GM18861 (cell line): ENCODE data around the gene HSPB1.
"Not testable (repeated sequence)": the region's sequence is repeated elsewhere in the genome, so short reads cannot be mapped to it uniquely, and the experiment has no call there.

ENCODE experiments used
- ATAC-seq: cut with Tn5 transposase; IDR thresholded peaks from one replicate; pipeline ENCODE4 v1.9.1; 2021; ENCODE audit not compliant: unreplicated experiment

The HSPB1 gene

DNA sequence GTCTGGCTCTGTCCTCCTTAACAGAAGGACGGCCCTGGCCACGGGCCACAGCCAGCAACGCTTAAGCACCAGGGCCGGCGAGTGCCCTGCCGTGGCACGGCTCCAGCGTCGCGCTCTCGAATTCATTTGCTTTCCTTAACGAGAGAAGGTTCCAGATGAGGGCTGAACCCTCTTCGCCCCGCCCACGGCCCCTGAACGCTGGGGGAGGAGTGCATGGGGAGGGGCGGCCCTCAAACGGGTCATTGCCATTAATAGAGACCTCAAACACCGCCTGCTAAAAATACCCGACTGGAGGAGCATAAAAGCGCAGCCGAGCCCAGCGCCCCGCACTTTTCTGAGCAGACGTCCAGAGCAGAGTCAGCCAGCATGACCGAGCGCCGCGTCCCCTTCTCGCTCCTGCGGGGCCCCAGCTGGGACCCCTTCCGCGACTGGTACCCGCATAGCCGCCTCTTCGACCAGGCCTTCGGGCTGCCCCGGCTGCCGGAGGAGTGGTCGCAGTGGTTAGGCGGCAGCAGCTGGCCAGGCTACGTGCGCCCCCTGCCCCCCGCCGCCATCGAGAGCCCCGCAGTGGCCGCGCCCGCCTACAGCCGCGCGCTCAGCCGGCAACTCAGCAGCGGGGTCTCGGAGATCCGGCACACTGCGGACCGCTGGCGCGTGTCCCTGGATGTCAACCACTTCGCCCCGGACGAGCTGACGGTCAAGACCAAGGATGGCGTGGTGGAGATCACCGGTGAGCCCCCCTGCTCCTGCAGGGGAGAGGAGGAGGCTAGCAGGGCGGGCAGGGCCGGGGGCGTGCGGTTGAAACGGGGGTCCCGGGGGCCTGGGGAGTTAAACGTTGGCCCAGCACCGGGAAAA lies at the start of gene HSPB1:
HSPB1 (plus strand) TSS at position 327 of the 855 bp plus-strand sequence; CDS start at position 367, 40 bp downstream.
- ATAC-seq, result no peak

DNA sequence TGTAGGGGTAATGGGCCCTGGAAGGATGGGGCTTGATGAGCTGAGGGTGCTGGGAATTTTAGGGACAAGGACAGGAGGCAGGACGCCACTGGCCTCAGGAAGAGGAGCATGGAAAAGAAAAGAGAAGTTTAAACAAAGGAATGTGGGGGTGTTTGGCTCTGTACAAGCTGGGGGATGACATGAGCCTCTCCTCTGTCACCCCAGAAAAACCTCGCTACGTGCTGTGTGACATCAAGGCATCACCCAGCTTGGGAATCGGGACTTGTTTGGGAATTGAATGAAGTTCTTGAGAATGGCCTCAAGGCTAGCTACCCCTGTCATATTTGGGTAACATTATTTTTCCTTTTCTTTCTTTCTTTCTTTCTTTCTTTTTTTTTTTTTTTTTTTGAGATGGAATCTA lies 47.7 kb upstream of the HSPB1 start:
- no peak for ATAC-seq

DNA sequence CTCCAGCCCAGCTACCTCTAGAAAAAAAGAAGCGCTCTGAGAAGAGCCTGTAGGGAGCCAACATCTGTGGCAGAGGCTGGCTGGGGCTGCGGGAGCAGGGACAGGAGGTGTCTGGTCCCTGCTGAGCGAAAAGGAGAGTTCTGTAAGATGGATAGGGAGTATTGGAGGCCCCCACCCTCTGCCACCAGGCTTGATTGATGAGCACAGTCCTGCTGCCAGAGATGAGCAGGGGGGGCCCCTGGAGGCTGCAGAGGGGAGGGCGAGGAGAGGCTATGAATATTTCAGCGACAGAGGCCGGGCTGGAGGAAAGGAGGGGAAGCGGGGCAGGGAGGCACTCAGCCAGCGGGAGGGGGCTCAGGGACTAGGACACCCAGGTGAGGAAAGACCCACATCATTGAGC lies 44.5 kb upstream of the HSPB1 start:
- ATAC-seq, result no peak

DNA sequence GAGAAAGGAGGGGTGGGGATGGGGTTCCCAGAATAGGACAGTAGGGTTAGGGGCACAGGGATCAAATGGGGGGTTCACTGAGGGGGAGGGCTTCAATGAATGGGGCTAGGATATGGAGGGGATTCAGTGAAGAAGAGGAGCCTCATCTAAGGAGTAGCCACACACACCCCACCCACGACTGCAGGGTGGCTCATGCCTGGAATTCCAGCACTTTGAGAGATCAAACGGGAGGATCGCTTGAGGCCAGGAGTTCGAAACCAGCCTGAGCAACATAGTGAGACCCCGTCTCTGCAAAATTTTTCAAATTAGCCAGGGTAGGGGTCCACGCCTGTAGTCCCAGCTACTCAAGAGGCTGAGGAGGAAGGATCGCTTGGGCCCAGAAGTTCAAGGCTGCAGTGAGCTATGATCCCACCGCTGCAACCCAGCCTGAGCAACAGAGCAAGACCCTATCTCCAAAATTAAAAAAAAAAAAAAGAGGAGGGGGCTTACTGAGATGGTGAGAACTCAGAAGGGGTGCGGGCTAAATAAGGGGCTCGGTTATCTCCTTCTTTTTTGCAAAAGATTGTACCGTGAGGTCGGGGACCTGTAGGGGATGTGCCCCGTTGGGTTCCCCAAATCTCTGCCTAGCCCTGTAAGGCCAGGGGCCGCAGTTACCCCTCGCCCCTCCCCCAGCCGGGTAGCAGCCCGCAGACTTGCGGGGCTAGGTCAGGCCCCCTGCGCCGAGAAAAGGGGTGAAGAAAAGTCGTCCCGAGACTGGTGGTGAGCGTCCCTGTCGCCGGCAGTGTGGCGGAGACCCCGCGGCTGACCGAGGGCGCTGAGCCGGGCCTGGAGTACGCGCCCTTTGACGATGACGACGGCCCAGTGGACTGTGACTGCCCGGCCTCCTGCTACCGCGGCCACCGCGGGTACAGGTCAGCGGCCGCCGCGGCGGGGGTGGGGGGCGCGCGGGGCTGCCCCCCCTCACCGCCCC lies 43.1 kb upstream of the HSPB1 start:
- ATAC-seq, result no peak

DNA sequence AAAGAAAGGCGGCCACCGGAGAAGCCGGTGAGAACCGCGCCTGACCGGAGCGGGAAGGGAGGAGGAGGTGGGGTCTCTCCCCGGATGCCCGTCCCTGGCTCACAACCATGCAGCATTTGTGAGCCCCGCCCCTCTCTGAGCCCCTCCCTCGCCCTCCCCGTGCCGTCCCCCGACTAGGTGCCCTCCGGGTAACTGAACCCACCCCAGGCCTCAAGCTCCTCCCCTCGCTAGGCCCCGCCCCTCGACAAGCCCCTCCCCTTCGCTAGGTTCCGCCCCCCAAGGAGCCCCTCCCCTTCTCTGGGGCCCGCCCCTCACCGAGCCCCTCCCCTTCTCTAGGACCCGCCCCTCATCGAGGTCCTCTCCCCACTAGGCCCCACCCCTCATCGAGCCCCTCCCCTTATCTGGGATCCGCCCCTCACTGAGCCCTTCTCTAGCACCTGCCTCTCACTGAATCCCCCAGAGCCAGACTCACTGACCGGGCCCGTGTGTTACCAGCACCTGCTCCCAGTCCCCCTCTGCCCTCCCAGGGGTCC lies 42.2 kb upstream of the HSPB1 start:
- ATAC-seq, result no peak

DNA sequence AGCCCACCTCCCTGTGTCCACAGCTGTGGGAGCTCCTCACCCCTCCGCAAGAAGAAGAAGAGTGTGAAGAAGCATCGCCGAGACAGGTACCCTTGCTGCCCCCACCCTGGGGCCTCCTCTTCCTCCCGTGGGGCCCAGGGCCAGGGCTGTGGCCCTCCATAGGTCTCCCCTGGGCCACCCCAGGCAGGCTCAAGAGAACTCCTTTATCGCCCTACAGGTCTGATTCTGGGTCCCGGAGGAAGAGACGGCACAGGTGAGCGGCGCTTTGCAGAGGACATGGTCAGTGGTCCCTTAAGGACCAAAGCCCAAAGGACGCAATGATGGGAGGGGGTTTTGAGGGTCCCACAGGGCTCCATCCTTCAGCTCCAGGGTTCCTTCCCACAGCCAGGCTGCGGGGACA lies 41.1 kb upstream of the HSPB1 start:
- ATAC-seq, result no peak

DNA sequence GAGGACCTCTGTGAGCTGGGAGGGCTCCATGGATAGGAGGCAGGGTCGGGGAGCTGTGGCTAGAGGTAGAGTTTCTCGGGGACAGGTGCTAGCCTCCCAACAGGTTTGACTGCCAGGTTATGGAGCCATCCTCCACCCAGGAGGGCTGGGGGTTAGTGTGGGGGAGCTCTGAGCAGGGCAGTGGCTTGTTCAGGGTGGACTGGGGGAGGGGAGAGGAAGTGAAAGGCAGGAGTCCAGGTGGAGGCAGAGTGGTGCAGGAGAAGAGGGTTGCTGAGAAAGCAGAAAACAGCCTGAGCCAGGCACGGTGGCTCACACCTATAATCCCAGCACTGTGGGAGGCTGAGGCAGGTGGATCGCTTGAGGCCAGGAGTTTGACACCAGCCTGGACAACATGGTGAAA lies 40.5 kb upstream of the HSPB1 start:
- ATAC-seq, result no peak

DNA sequence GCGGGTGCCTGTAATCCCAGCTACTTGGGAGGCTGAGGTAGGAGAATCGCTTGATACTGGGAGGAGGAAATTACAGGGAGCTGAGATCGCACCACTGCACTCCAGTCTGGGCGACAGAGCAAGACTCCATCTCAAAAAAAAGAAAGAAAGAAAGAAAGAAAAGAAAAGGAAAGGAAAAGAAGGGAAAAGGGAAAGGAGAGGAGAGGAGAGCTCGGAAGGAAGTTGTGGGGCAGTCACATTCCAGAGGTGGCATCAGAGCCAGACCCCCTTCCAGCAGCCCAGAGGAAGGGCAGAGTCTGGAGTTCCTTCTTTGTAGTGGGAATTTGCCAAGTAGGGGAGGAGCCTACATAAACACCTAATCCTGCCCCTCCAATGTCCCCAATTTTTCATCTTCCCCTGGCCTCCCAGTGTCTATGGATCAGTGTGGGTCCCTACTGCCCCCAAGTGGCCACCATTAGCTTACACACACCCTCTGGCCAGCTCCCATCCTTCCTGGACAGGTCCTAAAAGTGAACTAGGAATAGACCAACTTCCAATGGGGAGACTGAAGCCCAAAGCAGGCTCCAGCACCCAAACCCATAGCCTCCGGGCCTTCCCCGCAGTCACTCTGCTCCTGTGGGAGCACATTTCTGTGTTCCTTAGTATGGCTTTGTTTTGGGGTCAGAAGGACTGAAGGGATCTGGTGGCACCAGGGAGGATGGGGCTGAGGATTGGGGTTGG lies 39.6 kb upstream of the HSPB1 start:
- ATAC-seq, result no peak

DNA sequence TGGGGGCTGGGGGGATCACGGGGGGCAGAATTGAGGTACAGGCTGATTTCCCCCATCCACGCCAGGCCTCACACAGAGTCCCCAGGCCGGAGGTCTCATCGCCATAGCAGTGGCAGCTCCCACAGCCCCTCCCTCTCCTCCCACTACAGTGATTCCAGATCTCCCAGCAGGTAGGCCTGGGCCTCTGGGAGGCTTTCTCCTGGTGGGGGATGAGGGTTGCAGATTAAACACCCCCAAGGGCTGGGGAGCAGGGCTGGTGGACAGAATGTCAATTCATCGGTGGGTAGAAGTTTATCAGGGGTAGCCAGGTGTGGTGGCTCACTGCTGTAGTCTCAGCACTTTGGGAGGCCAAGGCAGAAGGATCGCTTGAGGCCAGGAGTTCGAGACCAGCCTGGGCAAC lies 37.2 kb upstream of the HSPB1 start:
- no peak for ATAC-seq

DNA sequence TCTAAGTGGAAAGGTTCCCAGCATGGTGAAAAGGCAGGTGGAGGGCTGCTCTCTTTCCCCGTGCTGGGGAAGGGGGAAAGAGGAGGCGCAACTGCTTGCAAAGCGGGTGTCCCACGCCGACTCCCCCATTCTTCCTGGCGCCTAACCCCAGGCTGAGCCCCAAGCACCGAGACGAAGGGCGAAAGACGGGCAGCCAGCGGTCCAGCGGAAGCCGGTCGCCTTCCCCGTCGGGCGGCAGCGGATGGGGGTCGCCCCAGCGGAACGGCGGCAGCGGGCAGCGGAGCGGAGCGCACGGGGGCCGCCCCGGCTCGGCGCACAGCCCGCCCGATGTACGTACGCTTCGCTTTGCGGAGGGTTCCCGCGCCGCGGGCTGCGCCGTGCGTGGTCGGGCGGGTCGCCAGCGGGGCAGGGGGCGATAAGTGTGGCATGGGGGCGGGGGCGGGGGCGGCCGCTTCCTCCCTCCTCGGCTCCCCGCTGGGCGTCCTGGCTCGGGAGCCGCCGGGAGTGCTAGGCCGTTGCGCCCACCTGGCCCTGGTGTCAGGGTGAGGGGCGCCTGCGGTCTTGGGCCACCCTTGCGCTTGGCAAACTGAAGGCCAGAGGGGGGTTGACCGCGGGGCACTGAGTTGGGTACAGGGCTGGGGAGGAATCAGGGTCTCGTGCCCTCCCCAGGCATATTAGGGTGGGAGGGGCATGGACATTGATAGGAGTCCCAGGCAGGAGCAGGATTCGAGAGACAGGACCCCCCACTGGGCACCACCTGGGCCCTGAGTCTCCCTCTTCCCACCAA lies 35.2 kb upstream of the HSPB1 start:
- ATAC-seq, result no peak

DNA sequence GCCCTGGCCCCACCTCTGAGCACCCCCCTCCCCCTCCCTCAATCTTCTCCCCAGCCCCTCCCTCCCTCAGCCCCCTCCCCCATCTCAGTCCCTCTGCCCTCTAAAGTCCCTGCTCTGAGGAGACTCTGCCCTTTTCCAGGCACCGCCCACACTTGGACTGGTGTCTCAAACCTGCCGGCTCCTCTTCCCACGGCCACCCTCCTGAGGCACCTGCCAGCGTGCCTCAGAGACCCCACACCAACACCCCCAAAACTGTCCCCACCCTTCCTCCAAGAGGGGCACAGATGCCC lies 34.6 kb upstream of the HSPB1 start:
- no peak for ATAC-seq

DNA sequence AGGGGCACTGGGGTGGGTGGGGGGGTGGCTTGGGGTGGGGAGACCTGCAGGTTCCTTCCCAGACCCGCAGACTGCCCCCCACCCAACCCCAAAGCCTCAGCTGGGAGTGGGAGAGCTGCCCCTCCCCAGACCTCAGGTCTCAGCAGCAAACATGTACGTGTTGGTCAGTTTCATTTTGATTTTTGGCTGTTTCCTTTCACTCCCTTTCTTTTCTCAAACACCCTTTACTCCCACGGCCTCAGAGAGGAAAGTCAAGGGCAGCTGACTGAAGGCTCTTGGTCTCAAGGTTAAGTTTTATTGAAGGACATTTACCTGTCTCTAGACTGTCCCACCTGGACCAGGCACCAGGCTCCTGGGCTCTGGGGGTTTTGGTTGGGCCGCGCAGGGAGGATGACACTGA lies 34.1 kb upstream of the HSPB1 start:
- no peak for ATAC-seq

DNA sequence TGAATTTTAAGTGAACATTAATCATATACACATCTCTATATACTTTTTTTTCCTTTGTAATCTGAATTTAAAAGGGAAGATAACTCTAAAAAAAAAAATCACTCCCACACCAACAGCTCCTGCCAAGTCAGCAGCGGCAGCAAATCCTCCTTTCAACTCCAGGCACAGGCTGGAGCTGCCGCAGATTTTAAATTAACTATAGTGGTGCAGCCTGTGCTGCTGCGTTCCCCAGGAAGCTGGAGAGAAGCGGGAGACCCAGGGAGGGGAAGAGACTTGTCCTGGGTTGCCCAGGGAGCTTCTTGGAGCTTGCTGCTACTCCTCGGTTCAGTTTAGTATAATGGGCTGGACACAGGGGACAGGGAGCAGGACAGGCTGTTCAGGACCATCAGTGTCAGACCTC lies 32.6 kb upstream of the HSPB1 start:
- no peak for ATAC-seq

DNA sequence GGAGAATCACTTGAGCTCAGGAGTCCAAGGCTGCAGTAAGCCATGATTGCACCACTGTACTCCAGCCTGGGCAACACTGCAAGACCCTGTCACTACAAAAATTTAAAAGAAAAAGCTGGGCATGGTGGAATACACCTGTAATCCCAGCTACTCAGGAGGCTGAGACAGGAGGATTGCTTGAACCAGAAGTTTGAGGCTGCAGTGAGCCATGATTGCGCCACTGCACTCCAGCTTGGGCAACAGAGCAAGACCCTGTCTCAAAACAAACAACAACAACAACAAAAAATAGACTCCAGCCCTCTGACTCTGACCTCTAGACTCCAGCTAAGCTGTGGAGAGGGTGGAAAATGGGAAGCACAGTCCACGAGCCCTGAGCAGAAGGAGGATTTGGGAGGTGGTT lies 31.1 kb upstream of the HSPB1 start:
- not testable (repeated sequence) for ATAC-seq

DNA sequence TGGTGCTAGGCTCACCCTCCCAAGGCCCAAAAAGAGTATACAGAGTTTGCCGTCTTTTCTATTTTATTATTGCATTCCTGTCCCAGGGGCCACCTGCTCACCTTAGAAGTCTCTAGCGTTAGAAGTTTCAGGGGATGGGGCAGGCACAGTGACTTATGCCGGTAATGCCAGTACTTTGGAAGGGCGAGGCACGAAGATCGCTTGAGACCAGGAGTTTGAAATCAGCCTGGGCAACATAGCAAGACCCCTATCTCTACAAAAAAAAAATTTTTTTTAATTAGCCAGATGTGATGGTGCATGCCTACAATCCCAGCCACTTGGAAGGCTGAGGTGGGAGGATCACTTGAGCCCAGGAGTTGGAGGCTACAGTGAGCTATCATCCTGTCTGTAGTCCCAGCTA lies 30.3 kb upstream of the HSPB1 start:
- ATAC-seq, result no peak

DNA sequence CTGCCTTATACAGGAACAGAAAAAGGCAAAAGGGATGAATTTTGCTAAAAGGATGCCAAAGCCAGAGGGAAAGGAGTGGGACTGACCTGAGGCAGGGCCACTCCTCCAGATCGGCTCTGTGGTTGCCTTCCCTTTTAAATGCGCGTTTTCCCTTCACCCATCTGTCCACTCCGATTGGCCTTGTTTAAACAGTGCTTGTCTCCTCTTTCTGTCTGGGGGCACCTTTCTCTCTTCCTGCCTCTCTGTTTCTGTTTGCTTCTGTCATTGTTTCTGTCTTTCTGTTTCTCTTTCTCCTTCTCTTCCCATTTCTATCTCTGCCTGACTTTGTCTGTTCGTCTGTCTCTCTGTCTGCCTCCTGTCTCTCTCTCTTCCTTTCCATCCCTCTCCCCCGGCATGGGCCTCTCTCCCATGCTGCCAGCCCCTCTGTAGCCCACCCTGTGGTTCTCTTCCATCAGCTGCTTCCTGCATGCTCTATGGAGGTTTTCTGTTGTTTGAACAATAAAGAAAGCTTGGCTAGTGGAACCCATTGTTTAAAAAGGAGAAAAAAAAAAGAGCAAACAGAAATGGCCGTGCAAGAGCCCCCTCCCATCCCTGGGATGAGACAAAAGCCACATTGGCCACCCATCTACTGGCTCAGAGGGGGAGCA lies 29.5 kb upstream of the HSPB1 start:
- ATAC-seq, result no peak

DNA sequence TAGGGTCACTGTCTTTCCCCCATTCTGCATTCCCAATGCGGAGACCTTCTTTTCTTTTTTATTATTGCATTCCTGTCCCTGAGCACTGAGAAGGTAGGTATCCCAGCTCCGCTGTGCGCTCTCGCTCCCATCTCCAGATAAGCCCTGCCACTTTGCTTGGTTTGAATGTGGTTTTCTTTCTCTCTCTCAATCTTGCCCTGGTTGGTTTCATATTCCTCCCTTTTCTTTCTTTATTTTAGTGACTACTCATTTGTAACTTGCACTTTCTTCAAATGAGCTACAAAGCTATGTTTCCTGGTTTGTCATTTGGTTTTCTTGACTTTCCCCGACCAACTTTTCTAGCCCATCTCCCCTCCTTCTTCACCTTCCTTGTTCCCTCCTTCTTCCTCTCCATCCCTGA lies 29.0 kb upstream of the HSPB1 start:
- no peak for ATAC-seq

DNA sequence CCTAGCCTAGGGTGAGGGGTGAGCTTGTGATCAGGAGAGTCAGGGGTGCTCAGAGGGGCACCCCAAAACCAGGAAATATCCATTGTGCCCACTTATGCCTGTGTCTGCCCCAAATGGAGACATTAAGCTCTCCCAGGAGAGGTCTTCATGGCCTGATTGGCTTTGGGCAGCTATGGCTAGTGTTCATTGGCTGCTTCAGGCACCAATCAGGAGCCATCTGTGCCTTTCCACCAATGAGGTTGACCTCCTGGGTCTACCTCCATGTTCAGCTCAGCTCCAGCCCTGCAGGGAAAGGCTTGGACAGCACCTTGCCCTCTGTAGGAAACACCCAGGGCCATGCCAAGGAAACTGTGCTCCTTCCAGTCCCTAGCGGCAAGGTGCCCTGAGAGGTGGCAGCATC lies 23.9 kb upstream of the HSPB1 start:
- no peak for ATAC-seq

DNA sequence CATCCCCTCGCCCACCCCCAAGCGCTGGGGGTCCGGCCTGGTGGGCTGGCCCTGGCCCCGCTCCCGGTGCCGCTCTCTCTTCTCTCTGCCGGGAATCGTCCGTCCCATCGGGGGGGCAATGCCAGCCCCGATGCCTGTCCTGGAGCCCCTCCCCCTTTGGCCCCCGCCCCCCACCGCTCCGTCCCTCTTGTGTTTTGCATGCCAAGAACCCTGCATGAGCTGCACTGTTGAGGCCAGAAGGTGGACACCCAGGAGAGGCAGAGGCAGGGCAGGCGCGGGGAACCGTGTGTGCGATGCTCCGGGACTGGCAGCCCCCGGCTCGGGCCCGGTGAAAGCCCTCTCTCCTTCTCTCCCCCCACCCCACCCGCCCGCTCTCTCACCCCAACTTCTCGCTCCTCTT lies 22.1 kb upstream of the HSPB1 start:
- ATAC-seq, result no peak
